IMR-90 (cell line): ENCODE measurements around the gene CCSER1. TPM values are rescaled to one million over a fixed set of nuclear protein-coding genes. Genes with fewer than 3 reads are reported as not detected.
A peak's percentile ranks its signal among the peaks of the same experiment; 100 is the strongest.

Experiments
- ATAC-seq: fragments of 200-7000 bp; cut with Tn5 transposase; 2 replicates; pipeline ENCODE4 v1.9.1; 2020; ENCODE audit warnings: low read depth, mild to moderate bottlenecking, moderate library complexity
- BruUV-seq: library from RNA; stranded (reverse); fragments of 400-500 nt; replicated peaks from 2 replicates; lab custom pipeline; 2021; lab: Mats Ljungman, UMichigan
- CTCF ChIA-PET: fragments of 300-600 bp; formaldehyde crosslinking; extraction: SDS; loops from one replicate; lab custom pipeline; 2021; ENCODE audit warnings: antibody characterized with exemption; lab: Yijun Ruan, JAX
- POLR2A ChIA-PET: fragments of 300-600 bp; sonication (Branson Sonifier 250); formaldehyde crosslinking; loops from one replicate; lab custom pipeline; 2022; ENCODE audit warnings: antibody characterized with exemption; ENCODE audit not compliant: unreplicated experiment; lab: Charles Lee
- DNase-seq: peaks from one replicate; pipeline ENCODE4 v3.0.0; 2013
- H2AFZ ChIP-seq: replicated peaks from 2 replicates; pipeline ENCODE3; 2013; ENCODE audit warnings: low read length, mild to moderate bottlenecking; ENCODE audit not compliant: poor library complexity
- H2AK5ac ChIP-seq: 2 replicates; pipeline ENCODE4 v1.6.1; 2013; ENCODE audit warnings: low read depth, low read length, inconsistent platforms
- H2AK9ac ChIP-seq: replicated peaks from 2 replicates; pipeline ENCODE3; 2013; ENCODE audit warnings: mild to moderate bottlenecking, low read depth, low read length, moderate library complexity; ENCODE audit not compliant: poor library complexity
- H2BK120ac ChIP-seq: 2 replicates; pipeline ENCODE4 v1.6.1; 2013; ENCODE audit warnings: low read depth, low read length, inconsistent platforms
- H2BK15ac ChIP-seq: 3 replicates; pipeline ENCODE4 v1.6.1; 2013; ENCODE audit warnings: low read depth, low read length, inconsistent platforms
- H2BK20ac ChIP-seq: 2 replicates; pipeline ENCODE4 v1.6.1; 2013; ENCODE audit warnings: low read depth, mild to moderate bottlenecking, inconsistent platforms, low read length, moderate library complexity
- H2BK5ac ChIP-seq: 2 replicates; pipeline ENCODE4 v1.6.1; 2013; ENCODE audit warnings: mild to moderate bottlenecking, low read depth, low read length, inconsistent platforms; ENCODE audit not compliant: poor library complexity, severe bottlenecking
- H3K14ac ChIP-seq: replicated peaks from 2 replicates; pipeline ENCODE4 v1.6.1; 2013; ENCODE audit warnings: low read depth, low read length, inconsistent platforms
- H3K18ac ChIP-seq: 2 replicates; pipeline ENCODE4 v1.6.1; 2013; ENCODE audit warnings: low read depth, low read length, control low read depth
- H3K23ac ChIP-seq: 2 replicates; pipeline ENCODE4 v1.6.1; 2013; ENCODE audit warnings: low read depth, low read length, inconsistent platforms
- H3K27ac ChIP-seq: 2 replicates; pipeline ENCODE4 v1.5.1; 2013; ENCODE audit warnings: mild to moderate bottlenecking, control low read depth, low read length; ENCODE audit not compliant: insufficient read depth
- H3K27me3 ChIP-seq: 2 replicates; pipeline ENCODE4 v1.6.1; 2013; ENCODE audit warnings: low read length; ENCODE audit not compliant: control insufficient read depth, insufficient read depth
- H3K36me3 ChIP-seq: 2 replicates; pipeline ENCODE4 v1.6.1; 2013; ENCODE audit warnings: low read length, mixed read lengths; ENCODE audit not compliant: control insufficient read depth, insufficient read depth
- H3K4ac ChIP-seq: 2 replicates; pipeline ENCODE4 v1.6.1; 2013; ENCODE audit warnings: low read depth, low read length, inconsistent platforms
- H3K4me1 ChIP-seq: 2 replicates; pipeline ENCODE4 v1.6.1; 2013; ENCODE audit warnings: low read length, mixed read lengths; ENCODE audit not compliant: control insufficient read depth, insufficient read depth
- H3K4me2 ChIP-seq: 2 replicates; pipeline ENCODE4 v1.6.1; 2013; ENCODE audit warnings: low read depth, mild to moderate bottlenecking, control low read depth, low read length, moderate library complexity
- H3K4me3 ChIP-seq: 2 replicates; pipeline ENCODE4 v1.5.1; 2013; ENCODE audit warnings: low read depth, mild to moderate bottlenecking, control low read depth, low read length, moderate library complexity; ENCODE audit not compliant: insufficient read depth
- H3K56ac ChIP-seq: 2 replicates; pipeline ENCODE4 v1.6.1; 2013; ENCODE audit warnings: low read length, inconsistent platforms; ENCODE audit not compliant: insufficient read depth; ENCODE audit errors: extremely low read depth
- H3K79me1 ChIP-seq, 2 experiments: 2 replicates each; pipeline ENCODE4 v1.6.1; 2013; ENCODE audit warnings: low read length in 2 of 2, inconsistent platforms in 1 of 2, low read depth in 1 of 2
- H3K9ac ChIP-seq: 2 replicates; pipeline ENCODE4 v1.6.1; 2013; ENCODE audit warnings: low read depth, low read length, control low read depth
- H3K9me1 ChIP-seq: 2 replicates; pipeline ENCODE4 v1.6.1; 2013; ENCODE audit warnings: low read length, inconsistent platforms; ENCODE audit not compliant: insufficient read depth
- H3K9me3 ChIP-seq: 2 replicates; pipeline ENCODE4 v1.6.1; 2013; ENCODE audit warnings: low read length; ENCODE audit not compliant: control insufficient read depth, insufficient read depth
- H4K20me1 ChIP-seq: 2 replicates; pipeline ENCODE4 v1.6.1; 2013; ENCODE audit warnings: low read length, inconsistent platforms; ENCODE audit not compliant: insufficient read depth
- H4K5ac ChIP-seq: 2 replicates; pipeline ENCODE4 v1.6.1; 2013; ENCODE audit warnings: mild to moderate bottlenecking, low read depth, low read length, control low read depth
- H4K8ac ChIP-seq, 2 experiments: 2 replicates each; pipeline ENCODE4 v1.6.1; 2013; ENCODE audit warnings: low read depth in 2 of 2, low read length in 2 of 2, control low read depth in 1 of 2, inconsistent platforms in 1 of 2
- H4K91ac ChIP-seq: 2 replicates; pipeline ENCODE4 v1.6.1; 2013; ENCODE audit warnings: low read depth, low read length, inconsistent platforms; ENCODE audit not compliant: insufficient read depth
- CHD1 ChIP-seq: IDR thresholded peaks from 2 replicates; pipeline ENCODE4 v1.6.1; 2012; ENCODE audit warnings: low read depth, low read length, improper control_type of control experiment
- CTCF ChIP-seq: conservative IDR thresholded peaks from 2 replicates; pipeline ENCODE4 v1.5.1; 2012; ENCODE audit warnings: mild to moderate bottlenecking, low read depth, low read length, improper control_type of control experiment
- MAFK ChIP-seq: IDR thresholded peaks from 2 replicates; pipeline ENCODE4 v1.6.1; 2012; ENCODE audit warnings: low read depth, low read length, improper control_type of control experiment
- MXI1 ChIP-seq: IDR thresholded peaks from 2 replicates; pipeline ENCODE4 v1.6.1; 2012; ENCODE audit warnings: low read depth, mild to moderate bottlenecking, low read length, moderate library complexity, borderline replicate concordance
- POLR2A ChIP-seq: IDR thresholded peaks from 2 replicates; pipeline ENCODE4 v1.6.1; 2012; ENCODE audit warnings: mild to moderate bottlenecking, low read depth, low read length
- RAD21 ChIP-seq: IDR thresholded peaks from 2 replicates; pipeline ENCODE4 v1.6.1; 2012; ENCODE audit warnings: low read length, improper control_type of control experiment
- SMC3 ChIP-seq: fragments of 150-350 bp; IDR thresholded peaks from 2 replicates; pipeline ENCODE4 v1.6.1; 2016; ENCODE audit warnings: low read depth, mild to moderate bottlenecking, antibody characterized with exemption, low read length, moderate library complexity
- WGBS, 2 experiments: methylation state at CpG; one replicate each; pipeline versions ENCODE4 v1.1.5 to v1.1.7; 2013; ENCODE audit warnings: missing lambda C conversion rate in 2 of 2; ENCODE audit not compliant: insufficient read length in 1 of 2; ENCODE audit errors: extremely low coverage in 2 of 2; 5-methylcytosine and 5-hydroxymethylcytosine counted together
- dilution Hi-C: fragments of 300-500 bp; cut with HindIII; formaldehyde crosslinking; loops from one replicate; pipeline ENCODE4 v1.14.3; 2018; ENCODE audit warnings: low sequenced_read_pairs; ENCODE audit not compliant: unreplicated experiment
- in situ Hi-C: fragments of 300-500 bp; cut with MboI; formaldehyde crosslinking; loops from 3 replicates; pipeline ENCODE4 v1.14.3; 2019; ENCODE audit warnings: low sequenced_read_pairs, inconsistent platforms, mixed read lengths
- intact Hi-C: fragments of 100-400 bp; cut with micrococcal nuclease; formaldehyde crosslinking; loops from 2 replicates; pipeline ENCODE4 v1.10.0; 2022
- polyA plus RNA-seq, 3 experiments: library from polyadenylated mRNA; depleted of rRNA; stranded (reverse); fragments of >200 nt; gene quantifications; 2 replicates each; pipeline ENCODE4 v1.2.3, GENCODE V29; 2012; ENCODE audit warnings: low replicate concordance in 1 of 3
- total RNA-seq: library from RNA; depleted of rRNA; stranded (reverse); fragments of >200 nt; gene quantifications from 2 replicates; pipeline ENCODE4 v1.2.3, GENCODE V29; 2012
- TF ChIP-seq, protein P1 (sequence below): fragments of 150-350 bp; IDR thresholded peaks from 2 replicates; pipeline ENCODE4 v1.6.1; 2017; ENCODE audit warnings: mild to moderate bottlenecking, antibody characterized with exemption, low read length, low read depth

CCSER1 gene
- total and polyA plus RNA-seq, 2 of the 4 experiments (the other 2 are of a cell fraction), result not detected

DNA sequence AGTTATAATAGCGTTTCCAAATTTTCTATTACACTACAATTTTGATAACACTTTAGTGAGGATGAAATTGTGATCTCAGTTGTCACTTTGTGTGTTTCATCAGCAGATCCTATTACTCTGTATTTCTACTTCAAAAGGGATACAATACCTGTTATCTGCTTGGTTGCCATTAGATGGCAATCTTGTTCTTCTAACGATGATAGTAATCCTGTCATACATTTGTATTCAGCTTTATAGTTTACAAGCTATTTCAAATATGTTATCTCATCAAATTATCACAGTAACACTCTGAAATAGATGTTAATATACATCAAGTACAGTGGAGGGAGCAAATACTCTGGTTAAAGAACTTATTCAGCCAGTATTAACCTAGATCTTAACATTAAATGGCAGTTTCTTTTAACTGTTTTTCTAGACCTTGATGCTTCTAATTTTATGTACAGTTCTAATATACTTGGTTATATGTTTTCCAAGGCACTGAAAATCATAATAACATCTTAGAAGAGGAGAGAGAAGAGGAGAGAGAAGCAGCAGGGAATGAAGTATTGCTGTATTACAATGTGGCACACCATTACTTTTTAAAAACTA, 292.0 kb downstream of the CCSER1 start:
- Histone ChIP-seq H3K18ac (no peak overlapping the region), H3K79me1 (no peaks in the 10 kb centered on the region), H2BK20ac (no peak overlapping the region), H2AK9ac (no peak overlapping the region), H2BK15ac (no peak overlapping the region), H3K9ac (no peak overlapping the region), H4K91ac (no peak overlapping the region), H3K14ac (no peak overlapping the region), H2BK5ac (no peak overlapping the region), H3K4me3 (no peak overlapping the region), H3K23ac (no peak overlapping the region), H3K36me3 (no peaks in the 10 kb centered on the region), H2AFZ (no peak overlapping the region), H3K27ac (no peak overlapping the region), H2AK5ac (no peak overlapping the region), H3K4me2 (no peak overlapping the region), H4K20me1 (no peaks in the 10 kb centered on the region), H3K9me1 (no peaks in the 10 kb centered on the region), H3K27me3 (no peaks in the 10 kb centered on the region), H4K5ac (no peak overlapping the region), H3K4me1 (no peaks in the 10 kb centered on the region), H3K9me3 (no peaks in the 10 kb centered on the region), H4K8ac (no peak overlapping the region), H3K4ac (no peak overlapping the region), H2BK120ac (no peak overlapping the region), H3K56ac (no peak overlapping the region)
- ChIA-PET POLR2A (no interaction called here), CTCF (interaction anchor here (0.6 to 1.4 kb wide), 4 partner anchors 14 to 1880 kb away, joined by 3 to 7 read pairs (median 3); no protein-coding TSS in a partner anchor)
- dilution Hi-C loops (no loop called here), intact Hi-C loops (loop anchor here (1.0 to 5.0 kb wide), 2 partner anchors 104 to 1968 kb away; no protein-coding TSS in a partner anchor), in situ Hi-C loops (loop anchor here (25.0 kb wide), 1 partner anchor 1968 kb away; no protein-coding TSS in a partner anchor)
- DNase-seq, result peak; percentile 37
- BruUV-seq, result no TSS peak
- no CpG with 5 or more reads among the region's 2 CpGs for WGBS, 2 experiments
- TF ChIP-seq SMC3 (peak; percentile 15; the same call in 1 of the 2 replicates), CTCF (peak; percentile 54), MAFK (no peak), POLR2A (no peak), CHD1 (no peak), MXI1 (no peak), RAD21 (peak; percentile 66)
- TF ChIP-seq, protein P1, sequence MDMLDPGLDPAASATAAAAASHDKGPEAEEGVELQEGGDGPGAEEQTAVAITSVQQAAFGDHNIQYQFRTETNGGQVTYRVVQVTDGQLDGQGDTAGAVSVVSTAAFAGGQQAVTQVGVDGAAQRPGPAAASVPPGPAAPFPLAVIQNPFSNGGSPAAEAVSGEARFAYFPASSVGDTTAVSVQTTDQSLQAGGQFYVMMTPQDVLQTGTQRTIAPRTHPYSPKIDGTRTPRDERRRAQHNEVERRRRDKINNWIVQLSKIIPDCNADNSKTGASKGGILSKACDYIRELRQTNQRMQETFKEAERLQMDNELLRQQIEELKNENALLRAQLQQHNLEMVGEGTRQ, result no peak
- peak; percentile 64 for ATAC-seq
